ENCODE data around the gene FGD3. TPM values are rescaled to one million over a fixed set of nuclear protein-coding genes. Genes with fewer than 3 reads are reported as not detected.

FGD3 gene
- total RNA-seq, 2 donors from 2014 or later: 6.2 to 11.0 TPM

GRCh38 chr9:93064392-93065134, 117.2 kb downstream of the FGD3 start:
- DNase-seq (ENCODE audit: low spot score): peak; percentile 13
- no peaks in the 10 kb centered on the region for H3K9me3 ChIP-seq
- H3K36me3 ChIP-seq: no peaks in the 10 kb centered on the region
- intact Hi-C loops (cut with DNase I): no loop called here
- WGBS: 76% methylated on average over 12 of the region's 12 CpGs
- no peaks in the 10 kb centered on the region for H3K27me3 ChIP-seq (replicated peaks; ENCODE audit: insufficient read depth)
- TF ChIP-seq POLR2AphosphoS5 (IDR thresholded peaks at IDR 0.05) (no peak), POLR2A (IDR thresholded peaks at IDR 0.05) (no peak), CTCF (IDR thresholded peaks at IDR 0.05) (no peak)
- no peak overlapping the region for H3K27ac ChIP-seq
- no peak overlapping the region for H3K4me3 ChIP-seq
- no peaks in the 10 kb centered on the region for H3K4me1 ChIP-seq (replicated peaks)

GRCh38 chr9:93065135-93065720, 117.9 kb downstream of the FGD3 start:
- 51% methylated on average over 15 of the region's 15 CpGs for WGBS
- H3K36me3 ChIP-seq: no peaks in the 10 kb centered on the region
- no peak overlapping the region for H3K27ac ChIP-seq
- no peak for DNase-seq (ENCODE audit: low spot score)
- H3K4me3 ChIP-seq: no peak overlapping the region
- no peaks in the 10 kb centered on the region for H3K4me1 ChIP-seq (replicated peaks)
- intact Hi-C loops (cut with DNase I): no loop called here
- H3K27me3 ChIP-seq (replicated peaks; ENCODE audit: insufficient read depth): no peaks in the 10 kb centered on the region
- H3K9me3 ChIP-seq: no peaks in the 10 kb centered on the region
- TF ChIP-seq CTCF (IDR thresholded peaks at IDR 0.05) (no peak), POLR2A (IDR thresholded peaks at IDR 0.05) (no peak), POLR2AphosphoS5 (IDR thresholded peaks at IDR 0.05) (no peak)

GRCh38 chr9:93066978-93067603, 119.8 kb downstream of the FGD3 start:
- intact Hi-C loops (cut with DNase I): no loop called here

GRCh38 chr9:93068956-93069355, 121.6 kb downstream of the FGD3 start:
- Histone ChIP-seq H3K27me3 (replicated peaks; ENCODE audit: insufficient read depth) (no peaks in the 10 kb centered on the region), H3K36me3 (no peaks in the 10 kb centered on the region), H3K9me3 (no peaks in the 10 kb centered on the region), H3K4me1 (replicated peaks) (no peaks in the 10 kb centered on the region), H3K27ac (no peak overlapping the region), H3K4me3 (no peak overlapping the region)
- no peak for DNase-seq (ENCODE audit: low spot score)
- TF ChIP-seq POLR2AphosphoS5 (IDR thresholded peaks at IDR 0.05): no peak
- no peak for TF ChIP-seq POLR2A (IDR thresholded peaks at IDR 0.05)
- TF ChIP-seq CTCF (IDR thresholded peaks at IDR 0.05): no peak
- 94% methylated on average over 4 of the region's 4 CpGs for WGBS
- intact Hi-C loops (cut with DNase I): no loop called here

More at GRCh38 chr9:93066978-93067603, 119.8 kb downstream of the FGD3 start:
- DNase-seq (ENCODE audit: low spot score): no peak
- H3K9me3 ChIP-seq: no peaks in the 10 kb centered on the region
- TF ChIP-seq POLR2A (IDR thresholded peaks at IDR 0.05): no peak
- no peak for TF ChIP-seq POLR2AphosphoS5 (IDR thresholded peaks at IDR 0.05)
- no peak for TF ChIP-seq CTCF (IDR thresholded peaks at IDR 0.05)
- H3K27ac ChIP-seq: no peak overlapping the region
- no peaks in the 10 kb centered on the region for H3K4me1 ChIP-seq (replicated peaks)
- H3K4me3 ChIP-seq: no peak overlapping the region
- no peaks in the 10 kb centered on the region for H3K27me3 ChIP-seq (replicated peaks; ENCODE audit: insufficient read depth)
- WGBS: 82% methylated on average over 3 of the region's 3 CpGs
- H3K36me3 ChIP-seq: no peaks in the 10 kb centered on the region
